ENCODE results near the gene RNF125. TPM values are rescaled to one million over a fixed set of nuclear protein-coding genes. Genes with fewer than 3 reads are reported as not detected.

RNF125 gene
- total and polyA plus RNA-seq, 9 of the 15 experiments (the other 6 are each of a cell fraction or from before 2014, with no cell fraction given): 0.01 to 0.29 (median 0.07) TPM; not detected in 1

GRCh38 chr18:32091724-32092421 is 73.2 kb downstream of the RNF125 start, which contains the start of gene RNF138 (continued):
- 0 out of 2 replicates have a peak, but pooled peaks have one; percentile 13 for TF ChIP-seq ZBTB40 (IDR thresholded peaks at IDR 0.05)
- no peak for TF ChIP-seq ZBTB40 (CRISPR knock-in tag; IDR thresholded peaks at IDR 0.05)
- no peak for TF ChIP-seq POLR3G (IDR thresholded peaks at IDR 0.05; ENCODE audit: extremely low read depth, insufficient read length, insufficient replicate concordance)
- TF ChIP-seq CTCF (IDR thresholded peaks at IDR 0.05 in 2 of 3, conservative IDR thresholded peaks at IDR 0.05 in 1 of 3; ENCODE audit: insufficient read depth in 2 of 3, low read depth in 1 of 3, low read length in 3 of 3): no peak
- no peak for TF ChIP-seq HNRNPH1 (optimal IDR thresholded peaks at IDR 0.05; ENCODE audit: low read depth, low read length)
- no peak for TF ChIP-seq PPARD (CRISPR knock-in tag; IDR thresholded peaks at IDR 0.05)
- no peak for TF ChIP-seq THRA (IDR thresholded peaks at IDR 0.05)
- no peak; the same call in 1 of the 2 replicates for TF ChIP-seq TGIF2 (CRISPR knock-in tag; IDR thresholded peaks at IDR 0.05)
- peak; percentile 63 for TF ChIP-seq HCFC1 (IDR thresholded peaks at IDR 0.05; ENCODE audit: low read depth, low read length)
- TF ChIP-seq CSDE1 (IDR thresholded peaks at IDR 0.05): no peak
- TF ChIP-seq ZNF23 (CRISPR knock-in tag; IDR thresholded peaks at IDR 0.05): no peak
- no peak for TF ChIP-seq NFYB (IDR thresholded peaks at IDR 0.05; ENCODE audit: extremely low read depth, insufficient read length)
- peak; percentile 76; the same call in 1 of the 2 replicates for TF ChIP-seq ZSCAN29 (IDR thresholded peaks at IDR 0.05)
- peak; percentile 68 for TF ChIP-seq PCBP1 (IDR thresholded peaks at IDR 0.05; ENCODE audit: low read depth, low read length, poor library complexity, severe bottlenecking)
- peak; percentile 59 for TF ChIP-seq HMGN3 (IDR thresholded peaks at IDR 0.05; ENCODE audit: borderline replicate concordance, extremely low read depth, insufficient read length, low read depth, low read length)
- TF ChIP-seq CBFA2T2 (conservative IDR thresholded peaks at IDR 0.05): peak; percentile 47
